Trophoblast cell (in vitro differentiated cells and primary cell): ENCODE data around the gene IGSF1.

Experiments
- DNase-seq, 2 donors: peaks; one replicate each; pipeline ENCODE4 v3.0.0-alpha.2; 2016
- H2AFZ ChIP-seq: 2 replicates; pipeline ENCODE4 v1.6.1; 2013; ENCODE audit warnings: low read length, moderate library complexity, mild to moderate bottlenecking; ENCODE audit not compliant: insufficient read depth, poor library complexity
- H2AK5ac ChIP-seq: 2 replicates; pipeline ENCODE4 v1.6.1; 2013; ENCODE audit warnings: mild to moderate bottlenecking, low read length
- H2BK120ac ChIP-seq: 2 replicates; pipeline ENCODE4 v1.6.1; 2013; ENCODE audit warnings: low read length, mild to moderate bottlenecking, moderate library complexity; ENCODE audit not compliant: insufficient read depth, poor library complexity
- H2BK12ac ChIP-seq: 2 replicates; pipeline ENCODE4 v1.6.1; 2013; ENCODE audit warnings: mild to moderate bottlenecking, low read length, moderate library complexity
- H2BK5ac ChIP-seq: 2 replicates; pipeline ENCODE4 v1.6.1; 2013; ENCODE audit warnings: low read length, low read depth, moderate library complexity, mild to moderate bottlenecking; ENCODE audit not compliant: poor library complexity
- H3K14ac ChIP-seq: 2 replicates; pipeline ENCODE4 v1.6.1; 2013; ENCODE audit warnings: mild to moderate bottlenecking, low read length
- H3K18ac ChIP-seq: 2 replicates; pipeline ENCODE4 v1.6.1; 2013; ENCODE audit warnings: mild to moderate bottlenecking, low read length
- H3K23ac ChIP-seq: 2 replicates; pipeline ENCODE4 v1.6.1; 2013; ENCODE audit warnings: low read length
- H3K27ac ChIP-seq: 2 replicates; pipeline ENCODE4 v1.5.1; 2013; ENCODE audit warnings: low read depth, mild to moderate bottlenecking, inconsistent platforms, low read length, moderate library complexity
- H3K27me3 ChIP-seq: 2 replicates; pipeline ENCODE4 v1.6.1; 2013; ENCODE audit warnings: inconsistent platforms, mild to moderate bottlenecking, low read length, moderate library complexity; ENCODE audit not compliant: insufficient read depth
- H3K36me3 ChIP-seq, 2 experiments: 1 replicate in 1 of 2; 2 replicates in 1 of 2; pipeline ENCODE4 v1.6.1; 2013; ENCODE audit warnings: low read length in 2 of 2, mild to moderate bottlenecking in 2 of 2, moderate library complexity in 1 of 2; ENCODE audit not compliant: insufficient read depth in 2 of 2, control insufficient read depth in 1 of 2
- H3K4ac ChIP-seq: 2 replicates; pipeline ENCODE4 v1.6.1; 2013; ENCODE audit warnings: low read depth, mild to moderate bottlenecking, low read length, moderate library complexity
- H3K4me1 ChIP-seq, 2 experiments: 1 replicate in 1 of 2; 2 replicates in 1 of 2; pipeline ENCODE4 v1.6.1; 2013; ENCODE audit warnings: low read length in 2 of 2, mild to moderate bottlenecking in 2 of 2, moderate library complexity in 1 of 2; ENCODE audit not compliant: insufficient read depth in 2 of 2, control insufficient read depth in 1 of 2
- H3K4me2 ChIP-seq: 2 replicates; pipeline ENCODE4 v1.6.1; 2013; ENCODE audit warnings: inconsistent platforms, mild to moderate bottlenecking, low read length, moderate library complexity
- H3K4me3 ChIP-seq: 2 replicates; pipeline ENCODE4 v1.5.1; 2013; ENCODE audit warnings: mild to moderate bottlenecking, low read depth, low read length, inconsistent platforms
- H3K79me1 ChIP-seq: one replicate; pipeline ENCODE4 v1.6.1; 2013; ENCODE audit warnings: low read length
- H3K79me2 ChIP-seq: 2 replicates; pipeline ENCODE4 v1.6.1; 2013; ENCODE audit warnings: low read length, mild to moderate bottlenecking; ENCODE audit not compliant: control insufficient read depth, insufficient read depth, poor library complexity
- H3K9ac ChIP-seq: 2 replicates; pipeline ENCODE4 v1.6.1; 2013; ENCODE audit warnings: mild to moderate bottlenecking, low read length
- H3K9me3 ChIP-seq: 2 replicates; pipeline ENCODE4 v1.6.1; 2013; ENCODE audit warnings: low read depth, mild to moderate bottlenecking, control low read depth, inconsistent platforms, low read length; ENCODE audit not compliant: insufficient read depth
- H4K12ac ChIP-seq: 2 replicates; pipeline ENCODE4 v1.6.1; 2013; ENCODE audit warnings: low read depth, mild to moderate bottlenecking, low read length, moderate library complexity
- H4K8ac ChIP-seq: 2 replicates; pipeline ENCODE4 v1.6.1; 2013; ENCODE audit warnings: low read depth, mild to moderate bottlenecking, low read length, moderate library complexity
- H4K91ac ChIP-seq: one replicate; pipeline ENCODE4 v1.6.1; 2013; ENCODE audit warnings: low read depth, mild to moderate bottlenecking, low read length, moderate library complexity
- WGBS: extraction: QIAGEN DNeasy Blood & Tissue Kit; methylation state at CpG from one replicate; pipeline ENCODE4 v1.1.7; 2013; ENCODE audit warnings: missing lambda C conversion rate; ENCODE audit not compliant: insufficient read length, insufficient coverage; ENCODE audit errors: extremely low coverage; 5-methylcytosine and 5-hydroxymethylcytosine counted together

Gene IGSF1

GRCh38 chrX:131235768-131236545, 53.1 kb downstream of the IGSF1 start:
- no peak for DNase-seq
- Histone ChIP-seq H3K4me3 (no peak overlapping the region), H3K27ac (no peak overlapping the region), H3K4me2 (no peak overlapping the region), H3K36me3 (no peaks in the 10 kb centered on the region), H4K12ac (no peak overlapping the region), H3K79me2 (no peaks in the 10 kb centered on the region), H2BK120ac (no peak overlapping the region), H3K9ac (no peak overlapping the region), H2BK5ac (no peak overlapping the region), H2BK12ac (no peak overlapping the region), H3K9me3 (no peaks in the 10 kb centered on the region), H2AFZ (no peak overlapping the region), H3K18ac (no peak overlapping the region), H2AK5ac (no peak overlapping the region), H3K4ac (no peak overlapping the region), H3K79me1 (no peaks in the 10 kb centered on the region), H3K27me3 (no peaks in the 10 kb centered on the region), H3K4me1 (no peaks in the 10 kb centered on the region), H3K23ac (no peak overlapping the region), H4K8ac (no peak overlapping the region), H4K91ac (no peak overlapping the region), H3K14ac (no peak overlapping the region)
- no CpG with 5 or more reads among the region's 4 CpGs for WGBS

GRCh38 chrX:131227608-131228007, 61.5 kb downstream of the IGSF1 start:
- no peak overlapping the region for H3K23ac ChIP-seq
- no peak for DNase-seq
- no peak overlapping the region for H2BK12ac ChIP-seq
- H3K27ac ChIP-seq, result no peak overlapping the region
- no peak overlapping the region for H3K14ac ChIP-seq
- H3K4ac ChIP-seq, result no peak overlapping the region
- H3K36me3 ChIP-seq, result no peaks in the 10 kb centered on the region
- no peak overlapping the region for H4K91ac ChIP-seq
- no peak overlapping the region for H3K9ac ChIP-seq
- H3K4me2 ChIP-seq, result no peak overlapping the region
- no peak overlapping the region for H2AK5ac ChIP-seq
- H4K12ac ChIP-seq, result no peak overlapping the region
- no peak overlapping the region for H2AFZ ChIP-seq
- no peak overlapping the region for H2BK120ac ChIP-seq
- H3K27me3 ChIP-seq, result no peaks in the 10 kb centered on the region
- H3K4me1 ChIP-seq, result no peaks in the 10 kb centered on the region
- no peak overlapping the region for H4K8ac ChIP-seq
- H3K79me1 ChIP-seq, result no peaks in the 10 kb centered on the region
- H2BK5ac ChIP-seq, result no peak overlapping the region
- H3K18ac ChIP-seq, result no peak overlapping the region
- H3K4me3 ChIP-seq, result no peak overlapping the region
- no CpG with 5 or more reads among the region's 1 CpG for WGBS
- H3K9me3 ChIP-seq, result no peaks in the 10 kb centered on the region
- H3K79me2 ChIP-seq, result no peaks in the 10 kb centered on the region

- H3K36me3 ChIP-seq, result no peaks in the 10 kb centered on the region
- WGBS, result no CpG with 5 or more reads among the region's 4 CpGs
Measured at GRCh38 chrX:131226591-131226990, 62.5 kb downstream of the IGSF1 start.

GRCh38 chrX:131225078-131225477, 64.0 kb downstream of the IGSF1 start:
- Histone ChIP-seq H4K12ac (no peak overlapping the region), H3K18ac (no peak overlapping the region), H2BK120ac (no peak overlapping the region), H3K27me3 (no peaks in the 10 kb centered on the region), H3K4me3 (no peak overlapping the region), H2BK5ac (no peak overlapping the region), H2BK12ac (no peak overlapping the region), H2AK5ac (no peak overlapping the region), H3K36me3 (no peaks in the 10 kb centered on the region), H3K27ac (no peak overlapping the region), H3K4ac (no peak overlapping the region), H4K8ac (no peak overlapping the region), H4K91ac (no peak overlapping the region), H3K79me2 (no peaks in the 10 kb centered on the region), H3K9me3 (no peaks in the 10 kb centered on the region), H2AFZ (no peak overlapping the region), H3K79me1 (no peaks in the 10 kb centered on the region), H3K14ac (no peak overlapping the region), H3K4me2 (no peak overlapping the region), H3K9ac (no peak overlapping the region), H3K23ac (no peak overlapping the region), H3K4me1 (no peaks in the 10 kb centered on the region)
- DNase-seq, result no peak
- WGBS, result no CpG with 5 or more reads among the region's 2 CpGs

More at GRCh38 chrX:131226591-131226990, 62.5 kb downstream of the IGSF1 start:
- no peaks in the 10 kb centered on the region for H3K27me3 ChIP-seq
- H2AK5ac ChIP-seq, result no peak overlapping the region
- H3K79me2 ChIP-seq, result no peaks in the 10 kb centered on the region
- DNase-seq, result no peak
- H3K23ac ChIP-seq, result no peak overlapping the region
- no peak overlapping the region for H4K8ac ChIP-seq
- no peak overlapping the region for H3K4ac ChIP-seq
- H4K12ac ChIP-seq, result no peak overlapping the region
- no peaks in the 10 kb centered on the region for H3K4me1 ChIP-seq
- no peak overlapping the region for H2BK120ac ChIP-seq
- H3K9ac ChIP-seq, result no peak overlapping the region
- H2AFZ ChIP-seq, result no peak overlapping the region
- H2BK12ac ChIP-seq, result no peak overlapping the region
- no peaks in the 10 kb centered on the region for H3K79me1 ChIP-seq
- no peak overlapping the region for H2BK5ac ChIP-seq
- H3K4me2 ChIP-seq, result no peak overlapping the region
- H3K18ac ChIP-seq, result no peak overlapping the region
- H3K27ac ChIP-seq, result no peak overlapping the region
- H3K14ac ChIP-seq, result no peak overlapping the region
- no peaks in the 10 kb centered on the region for H3K9me3 ChIP-seq
- H4K91ac ChIP-seq, result no peak overlapping the region
- no peak overlapping the region for H3K4me3 ChIP-seq
